B cell (primary cell): ENCODE results near the gene ZDHHC17.

ENCODE experiments used
- EZH2 ChIP-seq: IDR thresholded peaks from 2 replicates; pipeline ENCODE4 v1.6.1; 2012; ENCODE audit warnings: borderline replicate concordance, low read depth, mild to moderate bottlenecking, moderate library complexity, low read length; ENCODE audit not compliant: insufficient read depth, poor library complexity, severe bottlenecking
- TF ChIP-seq, protein P1 (sequence below): fragments of 200-600 bp; IDR thresholded peaks from one replicate; pipeline ENCODE4 v1.8.0; 2022; ENCODE audit warnings: antibody characterized with exemption, mild to moderate bottlenecking

DNA sequence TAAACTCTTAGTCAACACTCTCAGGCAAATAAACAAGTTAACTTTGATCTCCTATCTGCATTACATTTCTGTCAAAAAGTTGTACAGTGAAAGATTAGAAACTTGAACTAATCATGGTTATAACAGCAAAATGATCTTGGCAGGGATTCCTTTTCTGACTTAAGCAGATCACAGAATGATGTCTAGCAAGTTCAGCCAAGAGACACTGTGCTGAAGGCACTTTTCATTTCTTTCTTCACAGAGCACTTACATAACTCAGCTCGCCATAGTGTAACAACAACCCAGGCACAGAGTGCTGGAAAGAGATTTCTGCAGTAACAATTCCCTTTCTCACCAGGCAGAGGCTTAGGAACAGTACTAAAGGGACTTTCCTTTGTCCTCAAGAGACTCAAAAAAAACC, 134.5 kb downstream of the ZDHHC17 start:
- TF ChIP-seq, protein P1, sequence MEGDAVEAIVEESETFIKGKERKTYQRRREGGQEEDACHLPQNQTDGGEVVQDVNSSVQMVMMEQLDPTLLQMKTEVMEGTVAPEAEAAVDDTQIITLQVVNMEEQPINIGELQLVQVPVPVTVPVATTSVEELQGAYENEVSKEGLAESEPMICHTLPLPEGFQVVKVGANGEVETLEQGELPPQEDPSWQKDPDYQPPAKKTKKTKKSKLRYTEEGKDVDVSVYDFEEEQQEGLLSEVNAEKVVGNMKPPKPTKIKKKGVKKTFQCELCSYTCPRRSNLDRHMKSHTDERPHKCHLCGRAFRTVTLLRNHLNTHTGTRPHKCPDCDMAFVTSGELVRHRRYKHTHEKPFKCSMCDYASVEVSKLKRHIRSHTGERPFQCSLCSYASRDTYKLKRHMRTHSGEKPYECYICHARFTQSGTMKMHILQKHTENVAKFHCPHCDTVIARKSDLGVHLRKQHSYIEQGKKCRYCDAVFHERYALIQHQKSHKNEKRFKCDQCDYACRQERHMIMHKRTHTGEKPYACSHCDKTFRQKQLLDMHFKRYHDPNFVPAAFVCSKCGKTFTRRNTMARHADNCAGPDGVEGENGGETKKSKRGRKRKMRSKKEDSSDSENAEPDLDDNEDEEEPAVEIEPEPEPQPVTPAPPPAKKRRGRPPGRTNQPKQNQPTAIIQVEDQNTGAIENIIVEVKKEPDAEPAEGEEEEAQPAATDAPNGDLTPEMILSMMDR = no peak
- TF ChIP-seq EZH2 = no peak
